Mucosa of descending colon (tissue), 3 donors: Measurements from ENCODE around the gene KRTAP1-5. TPM values are rescaled to one million over a fixed set of nuclear protein-coding genes. Genes with fewer than 3 reads are reported as not detected.

Experiments
- ATAC-seq: fragments of 200-7000 bp; cut with Tn5 transposase; one replicate; pipeline ENCODE4 v1.9.1; 2020; ENCODE audit warnings: mild to moderate bottlenecking, moderate library complexity
- DNase-seq, 3 donors: peaks; one replicate each; pipeline ENCODE4 v3.0.0-alpha.2; 2020
- H3K36me3 ChIP-seq: fragments of 200-600 bp; one replicate; pipeline ENCODE4 v1.8.0; 2021; ENCODE audit warnings: low read depth, mild to moderate bottlenecking
- H3K4me1 ChIP-seq: fragments of 200-600 bp; one replicate; pipeline ENCODE4 v1.8.0; 2021; ENCODE audit warnings: low read depth, mild to moderate bottlenecking
- H3K4me3 ChIP-seq: fragments of 200-600 bp; one replicate; pipeline ENCODE4 v1.8.0; 2021; ENCODE audit warnings: mild to moderate bottlenecking
- H3K9me3 ChIP-seq: fragments of 200-600 bp; one replicate; pipeline ENCODE4 v1.8.0; 2021; ENCODE audit warnings: mild to moderate bottlenecking
- intact Hi-C, 2 donors: fragments of 100-400 bp; cut with DNase I in 1 of 2; cut with micrococcal nuclease in 1 of 2; formaldehyde crosslinking; loops; one replicate each; pipeline versions ENCODE4 v1.11.0 to v1.11.1; 2022; cut with DNase I, micrococcal nuclease
- total RNA-seq, 3 donors: library from RNA; stranded (reverse); fragmentation: NEBNext Ultra II Directional in 2 of 3; extraction: Animal tissue kit (Norgen Biotek cat#: 25700) in 2 of 3; gene quantifications; one replicate each; pipeline versions ENCODE4 v1.2.1 to v1.2.4, GENCODE V29; 2021 to 2023
- TF ChIP-seq, protein P1 (sequence below): fragments of 200-600 bp; IDR thresholded peaks from one replicate; pipeline ENCODE4 v1.8.0; 2022; ENCODE audit warnings: antibody characterized with exemption, mild to moderate bottlenecking
- donor health status: DM: no; HTN: no; CAD: no; lungs with moderate emphysema.
- donor health status: DM: no; HTN: no; CAD: no.
- donor health status: DM: no; HTN: yes; CAD: no.

The KRTAP1-5 gene
- total RNA-seq, 3 donors from 2014 or later, result not detected

DNA sequence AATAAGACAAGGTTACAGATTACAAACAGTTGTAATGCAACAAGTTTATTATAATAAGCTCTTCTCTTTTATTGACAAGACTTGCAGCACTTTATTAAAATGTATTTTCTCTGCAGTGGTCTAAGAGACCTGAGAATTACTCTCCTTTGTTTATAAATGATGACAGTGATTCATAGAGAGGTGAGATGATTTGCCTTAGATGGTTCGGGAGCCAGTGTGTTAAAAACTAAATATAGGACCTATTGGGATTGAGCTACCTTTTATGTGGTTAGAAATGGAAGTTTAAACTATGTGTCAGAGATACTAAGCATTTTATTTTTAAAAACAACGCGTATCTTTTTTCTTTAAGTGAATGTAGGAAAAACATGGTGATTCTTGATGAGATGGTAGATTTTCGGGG, 30.2 kb downstream of the KRTAP1-5 start:
- Histone ChIP-seq H3K4me3 (no peak overlapping the region), H3K4me1 (no peaks in the 10 kb centered on the region), H3K9me3 (no peaks in the 10 kb centered on the region), H3K36me3 (no peaks in the 10 kb centered on the region)
- TF ChIP-seq, protein P1, sequence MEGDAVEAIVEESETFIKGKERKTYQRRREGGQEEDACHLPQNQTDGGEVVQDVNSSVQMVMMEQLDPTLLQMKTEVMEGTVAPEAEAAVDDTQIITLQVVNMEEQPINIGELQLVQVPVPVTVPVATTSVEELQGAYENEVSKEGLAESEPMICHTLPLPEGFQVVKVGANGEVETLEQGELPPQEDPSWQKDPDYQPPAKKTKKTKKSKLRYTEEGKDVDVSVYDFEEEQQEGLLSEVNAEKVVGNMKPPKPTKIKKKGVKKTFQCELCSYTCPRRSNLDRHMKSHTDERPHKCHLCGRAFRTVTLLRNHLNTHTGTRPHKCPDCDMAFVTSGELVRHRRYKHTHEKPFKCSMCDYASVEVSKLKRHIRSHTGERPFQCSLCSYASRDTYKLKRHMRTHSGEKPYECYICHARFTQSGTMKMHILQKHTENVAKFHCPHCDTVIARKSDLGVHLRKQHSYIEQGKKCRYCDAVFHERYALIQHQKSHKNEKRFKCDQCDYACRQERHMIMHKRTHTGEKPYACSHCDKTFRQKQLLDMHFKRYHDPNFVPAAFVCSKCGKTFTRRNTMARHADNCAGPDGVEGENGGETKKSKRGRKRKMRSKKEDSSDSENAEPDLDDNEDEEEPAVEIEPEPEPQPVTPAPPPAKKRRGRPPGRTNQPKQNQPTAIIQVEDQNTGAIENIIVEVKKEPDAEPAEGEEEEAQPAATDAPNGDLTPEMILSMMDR, result no peak
- DNase-seq (no peak), ATAC-seq (no peak)
- intact Hi-C loops, result no loop called here

DNA sequence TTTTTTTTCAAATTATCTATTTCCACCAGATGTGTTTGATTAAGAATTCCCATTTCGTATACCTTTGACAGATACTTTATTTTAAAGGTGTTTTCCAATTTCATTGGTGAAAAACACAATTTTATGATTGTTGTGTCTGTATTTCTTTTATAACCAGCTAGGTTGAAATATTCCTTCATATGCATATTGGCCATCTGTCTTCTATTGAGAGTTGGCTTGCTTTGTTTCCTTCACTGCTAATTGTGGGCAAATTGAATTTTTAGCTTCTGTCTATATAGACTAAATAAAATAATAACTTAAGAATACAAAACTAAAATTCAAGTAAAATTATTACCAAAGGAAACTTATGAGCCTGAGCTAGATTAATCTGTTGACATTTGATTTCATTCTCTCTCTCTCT, 31.9 kb downstream of the KRTAP1-5 start:
- DNase-seq, result no peak
- no peak overlapping the region for H3K4me3 ChIP-seq
- intact Hi-C loops, result no loop called here
- no peak for ATAC-seq
- no peaks in the 10 kb centered on the region for H3K4me1 ChIP-seq
- H3K9me3 ChIP-seq, result no peaks in the 10 kb centered on the region
- TF ChIP-seq, protein P1, result no peak
- H3K36me3 ChIP-seq, result no peaks in the 10 kb centered on the region

DNA sequence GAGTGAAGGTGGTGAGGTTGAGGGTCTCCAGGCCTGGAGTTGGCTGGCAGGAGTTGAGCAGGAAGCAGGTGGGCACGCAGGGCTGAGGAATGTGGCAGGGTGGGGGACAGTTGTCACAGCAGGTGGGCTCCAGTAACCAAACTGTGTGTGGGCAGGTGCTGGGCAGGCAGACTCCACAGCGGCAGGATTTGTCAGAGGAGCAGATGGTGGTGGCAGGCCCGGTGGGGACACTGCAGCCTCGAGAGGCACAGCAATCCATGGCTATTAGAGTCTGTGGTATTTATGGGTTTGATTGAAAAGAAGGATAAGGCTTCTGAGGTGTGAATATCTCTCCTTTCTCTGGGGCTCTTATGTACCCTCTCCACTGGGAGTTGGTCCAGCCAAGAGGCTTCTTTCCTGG, 33.2 kb downstream of the KRTAP1-5 start, which contains the start of gene KRTAP3-3:
KRTAP3-3 (minus strand) TSS at position 326 of the 400 bp plus-strand sequence; CDS start at position 259, 67 bp downstream.
- Histone ChIP-seq H3K9me3 (no peaks in the 10 kb centered on the region), H3K36me3 (no peaks in the 10 kb centered on the region), H3K4me3 (no peak within 1 kb of the TSS), H3K4me1 (no peaks in the 10 kb centered on the region)
- TF ChIP-seq, protein P1, result no peak
- DNase-seq, result no peak
- intact Hi-C loops, result no loop called here
- no peak for ATAC-seq

DNA sequence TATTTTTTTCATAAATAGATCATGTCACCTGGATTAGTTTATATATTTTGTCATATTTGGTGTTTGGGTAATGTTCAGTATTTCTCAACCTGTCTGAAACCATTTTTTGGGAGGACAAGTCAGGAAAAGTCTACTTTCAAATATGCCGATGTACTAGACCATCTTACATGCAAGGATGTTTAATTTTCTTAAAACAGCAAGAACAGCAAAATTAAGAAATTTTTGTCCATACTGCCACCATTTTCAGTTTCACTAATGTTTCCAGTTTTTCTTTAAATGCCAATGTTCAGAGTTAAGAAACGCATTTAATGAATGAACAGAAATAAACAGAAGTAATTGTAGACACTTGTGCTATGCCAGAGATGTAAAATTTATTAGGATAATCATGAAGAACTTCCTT, 33.9 kb downstream of the KRTAP1-5 start:
- Histone ChIP-seq H3K9me3 (no peaks in the 10 kb centered on the region), H3K4me3 (no peak overlapping the region), H3K4me1 (no peaks in the 10 kb centered on the region), H3K36me3 (no peaks in the 10 kb centered on the region)
- TF ChIP-seq, protein P1, result no peak
- ATAC-seq (no peak), DNase-seq (no peak)
- intact Hi-C loops, result no loop called here

DNA sequence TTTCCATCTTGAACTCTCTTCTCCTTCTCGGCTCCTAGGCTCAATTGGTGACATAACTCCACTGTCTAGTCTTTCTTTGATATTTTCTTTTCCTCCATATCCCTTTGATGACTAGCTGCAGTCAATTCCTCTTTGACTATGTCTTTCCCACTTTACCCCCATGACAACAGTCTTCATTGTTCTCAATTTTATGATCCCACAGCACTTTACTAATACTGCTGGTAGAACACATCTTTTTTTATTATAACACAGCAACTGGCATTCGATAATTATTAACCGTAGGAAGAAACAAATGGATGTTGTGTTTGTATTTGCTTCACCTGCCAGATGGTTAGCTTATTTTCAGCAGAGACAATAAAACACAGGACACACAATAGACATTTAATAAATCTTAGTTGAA, 34.3 kb downstream of the KRTAP1-5 start:
- Histone ChIP-seq H3K36me3 (no peaks in the 10 kb centered on the region), H3K4me3 (no peak overlapping the region), H3K4me1 (no peaks in the 10 kb centered on the region), H3K9me3 (no peaks in the 10 kb centered on the region)
- no peak for DNase-seq
- intact Hi-C loops, result no loop called here
- TF ChIP-seq, protein P1, result no peak
- peak; percentile 62 for ATAC-seq

DNA sequence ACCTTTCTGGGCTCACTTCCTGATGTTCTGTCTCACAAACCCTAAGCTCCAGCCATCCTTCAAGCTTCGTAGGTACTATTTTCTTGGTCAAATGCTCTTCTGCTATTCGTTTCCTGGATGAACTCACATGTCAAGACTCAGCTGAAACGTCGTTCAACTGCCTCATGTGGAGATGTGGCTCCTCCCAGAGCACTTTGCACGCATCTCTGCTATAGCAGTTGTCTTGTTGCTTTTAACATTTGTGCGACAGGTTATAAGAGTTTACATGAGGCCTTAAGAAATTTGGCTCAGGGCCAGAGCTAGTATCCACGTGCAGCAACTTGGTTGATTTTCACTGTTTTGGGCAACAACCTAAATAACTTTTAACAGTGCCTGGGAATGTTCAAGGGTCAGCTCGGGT, 40.1 kb downstream of the KRTAP1-5 start:
- Histone ChIP-seq H3K4me1 (no peaks in the 10 kb centered on the region), H3K4me3 (no peak overlapping the region), H3K36me3 (no peaks in the 10 kb centered on the region), H3K9me3 (no peaks in the 10 kb centered on the region)
- DNase-seq (no peak), ATAC-seq (no peak)
- intact Hi-C loops, result no loop called here
- TF ChIP-seq, protein P1, result no peak
